ENCODE results near the gene PEAK1.

PEAK1 gene

DNA sequence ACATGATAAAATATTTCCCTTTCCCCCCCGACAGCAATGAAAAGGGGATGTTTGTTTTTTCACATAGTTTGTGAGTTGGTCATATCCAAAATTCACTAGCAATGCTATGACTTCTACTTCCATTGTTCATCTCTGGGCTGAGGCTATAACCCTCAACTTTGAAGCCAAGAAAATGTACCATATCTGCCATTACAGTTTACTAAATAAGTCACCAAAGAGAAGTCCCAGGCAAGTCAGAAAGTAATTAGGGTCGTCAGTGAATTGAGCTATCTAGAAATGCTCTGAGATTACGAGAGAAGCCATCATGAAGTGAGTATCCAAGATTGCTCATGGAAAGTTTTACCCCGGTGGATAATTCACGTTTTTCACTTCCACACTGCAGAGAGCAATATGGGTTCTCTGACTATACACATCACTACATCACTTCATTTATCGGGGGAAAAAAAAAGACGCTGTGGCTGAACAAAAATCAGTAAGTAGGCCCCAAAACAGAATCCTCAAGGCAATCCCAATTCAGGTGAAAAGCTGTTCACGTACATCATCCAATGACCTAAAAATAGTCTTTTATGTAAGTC lies 1.4 kb downstream of the PEAK1 start:
- H3K4me3 ChIP-seq (ENCODE audit: control insufficient read depth, low read depth, low read length), result peak overlapping the region; percentile 91

DNA sequence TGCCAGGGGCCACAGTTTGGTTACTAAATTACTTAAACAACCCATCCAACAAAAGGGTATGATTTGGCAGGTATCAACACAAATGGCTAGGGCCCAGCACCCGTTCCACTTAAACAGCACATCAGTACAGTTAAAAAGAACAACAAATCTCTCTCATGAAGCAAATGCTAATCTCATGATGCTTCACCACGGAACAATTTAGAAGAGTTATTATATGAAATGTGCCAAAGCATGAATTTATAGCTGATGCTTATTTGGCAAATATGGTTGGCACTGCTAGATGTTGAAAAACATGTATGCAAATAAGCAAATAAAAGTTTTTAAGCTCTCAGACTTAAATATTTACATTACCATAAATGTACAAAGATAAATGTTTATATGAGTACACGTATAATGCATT lies 2.3 kb downstream of the PEAK1 start:
- no peak for DNase-seq (ENCODE audit: low read depth)
- H3K4me3 ChIP-seq (ENCODE audit: control insufficient read depth, low read depth, low read length), result peak overlapping the region; percentile 91

More for the DNA sequence above, 1.4 kb downstream of the PEAK1 start:
- no peak for DNase-seq (ENCODE audit: low read depth)
- TF ChIP-seq, protein P1, sequence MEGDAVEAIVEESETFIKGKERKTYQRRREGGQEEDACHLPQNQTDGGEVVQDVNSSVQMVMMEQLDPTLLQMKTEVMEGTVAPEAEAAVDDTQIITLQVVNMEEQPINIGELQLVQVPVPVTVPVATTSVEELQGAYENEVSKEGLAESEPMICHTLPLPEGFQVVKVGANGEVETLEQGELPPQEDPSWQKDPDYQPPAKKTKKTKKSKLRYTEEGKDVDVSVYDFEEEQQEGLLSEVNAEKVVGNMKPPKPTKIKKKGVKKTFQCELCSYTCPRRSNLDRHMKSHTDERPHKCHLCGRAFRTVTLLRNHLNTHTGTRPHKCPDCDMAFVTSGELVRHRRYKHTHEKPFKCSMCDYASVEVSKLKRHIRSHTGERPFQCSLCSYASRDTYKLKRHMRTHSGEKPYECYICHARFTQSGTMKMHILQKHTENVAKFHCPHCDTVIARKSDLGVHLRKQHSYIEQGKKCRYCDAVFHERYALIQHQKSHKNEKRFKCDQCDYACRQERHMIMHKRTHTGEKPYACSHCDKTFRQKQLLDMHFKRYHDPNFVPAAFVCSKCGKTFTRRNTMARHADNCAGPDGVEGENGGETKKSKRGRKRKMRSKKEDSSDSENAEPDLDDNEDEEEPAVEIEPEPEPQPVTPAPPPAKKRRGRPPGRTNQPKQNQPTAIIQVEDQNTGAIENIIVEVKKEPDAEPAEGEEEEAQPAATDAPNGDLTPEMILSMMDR (IDR thresholded peaks at IDR 0.05; ENCODE audit: control insufficient read depth, insufficient read depth, low read depth, low read length, missing control alignments), result no peak

DNA sequence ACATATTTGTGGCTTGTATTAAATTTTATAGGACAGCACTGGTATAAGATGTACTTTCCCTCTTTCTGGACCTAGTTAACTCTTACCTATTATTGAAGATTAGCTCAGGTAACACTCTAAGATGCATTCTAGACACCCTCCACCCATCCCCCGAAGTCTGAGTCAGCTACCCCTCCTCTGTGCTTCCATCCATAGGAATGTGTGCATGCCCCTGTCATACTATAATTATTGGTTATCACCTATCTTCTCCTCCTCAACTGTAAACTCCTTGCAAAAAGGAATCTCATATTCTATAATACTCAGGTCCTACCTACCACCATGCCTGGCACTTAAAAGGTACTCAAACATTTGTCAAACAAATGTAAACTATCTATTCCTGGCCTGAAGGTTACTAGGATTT lies 3.0 kb downstream of the PEAK1 start:
- no peak for DNase-seq (ENCODE audit: low read depth)
- no peak overlapping the region for H3K4me3 ChIP-seq (ENCODE audit: control insufficient read depth, low read depth, low read length)

More for the DNA sequence above, 2.3 kb downstream of the PEAK1 start:
- TF ChIP-seq, protein P1 (IDR thresholded peaks at IDR 0.05; ENCODE audit: control insufficient read depth, insufficient read depth, low read depth, low read length, missing control alignments), result no peak

DNA sequence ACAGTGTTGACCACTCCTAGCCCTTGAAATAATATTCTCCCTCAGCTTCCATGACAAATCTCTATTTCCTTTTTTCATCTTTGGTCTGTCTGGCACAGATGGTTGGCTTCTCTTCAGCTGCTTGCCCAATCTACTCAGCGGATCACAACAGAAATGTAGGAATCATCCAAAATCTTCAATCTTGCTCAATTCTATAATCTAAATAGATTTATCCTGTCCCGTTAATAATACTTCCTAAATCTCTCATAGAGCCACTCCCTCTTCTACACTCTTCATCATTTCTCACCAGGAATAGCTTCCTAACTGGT lies 3.8 kb downstream of the PEAK1 start:
- no peak overlapping the region for H3K4me3 ChIP-seq (ENCODE audit: control insufficient read depth, low read depth, low read length)
- TF ChIP-seq, protein P1 (IDR thresholded peaks at IDR 0.05; ENCODE audit: control insufficient read depth, insufficient read depth, low read depth, low read length, missing control alignments), result no peak
- peak; percentile 52 for DNase-seq (ENCODE audit: low read depth)

More for the DNA sequence above, 3.0 kb downstream of the PEAK1 start:
- TF ChIP-seq, protein P1 (IDR thresholded peaks at IDR 0.05; ENCODE audit: control insufficient read depth, insufficient read depth, low read depth, low read length, missing control alignments), result no peak

DNA sequence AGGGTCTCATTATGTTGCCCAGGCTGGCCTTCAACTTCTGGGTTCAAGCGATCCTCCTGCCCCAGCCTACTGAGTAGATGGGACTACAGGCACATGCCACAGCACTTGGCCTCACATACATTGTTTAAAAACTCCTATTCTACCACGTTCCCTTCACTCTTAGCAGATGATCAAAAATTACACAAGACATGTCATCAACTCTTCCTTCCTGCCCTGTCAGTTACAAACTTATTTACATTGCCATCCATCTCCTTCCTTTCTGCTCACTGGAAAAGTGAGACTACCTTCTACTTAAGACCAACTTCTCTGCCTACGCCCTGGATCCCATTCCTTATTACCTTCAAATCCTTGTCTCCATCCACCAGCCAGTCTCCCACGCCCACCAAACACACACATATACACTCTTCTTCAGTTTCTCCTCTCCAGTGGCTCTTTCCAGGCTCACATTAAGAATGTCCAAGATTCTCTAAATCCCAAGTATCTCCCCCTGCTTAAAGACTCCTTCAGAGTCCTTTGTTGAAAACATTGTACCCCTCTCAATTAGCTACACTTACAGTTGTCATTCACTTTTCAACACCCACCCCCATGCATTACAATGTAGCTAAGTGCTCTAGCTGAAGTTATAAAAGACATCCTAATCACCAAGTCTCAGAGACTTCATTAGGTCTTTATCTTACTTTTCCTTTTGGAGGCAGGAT lies 4.3 kb downstream of the PEAK1 start:
- H3K4me3 ChIP-seq (ENCODE audit: control insufficient read depth, low read depth, low read length), result no peak overlapping the region
- no peak for DNase-seq (ENCODE audit: low read depth)
- TF ChIP-seq, protein P1 (IDR thresholded peaks at IDR 0.05; ENCODE audit: control insufficient read depth, insufficient read depth, low read depth, low read length, missing control alignments), result no peak

DNA sequence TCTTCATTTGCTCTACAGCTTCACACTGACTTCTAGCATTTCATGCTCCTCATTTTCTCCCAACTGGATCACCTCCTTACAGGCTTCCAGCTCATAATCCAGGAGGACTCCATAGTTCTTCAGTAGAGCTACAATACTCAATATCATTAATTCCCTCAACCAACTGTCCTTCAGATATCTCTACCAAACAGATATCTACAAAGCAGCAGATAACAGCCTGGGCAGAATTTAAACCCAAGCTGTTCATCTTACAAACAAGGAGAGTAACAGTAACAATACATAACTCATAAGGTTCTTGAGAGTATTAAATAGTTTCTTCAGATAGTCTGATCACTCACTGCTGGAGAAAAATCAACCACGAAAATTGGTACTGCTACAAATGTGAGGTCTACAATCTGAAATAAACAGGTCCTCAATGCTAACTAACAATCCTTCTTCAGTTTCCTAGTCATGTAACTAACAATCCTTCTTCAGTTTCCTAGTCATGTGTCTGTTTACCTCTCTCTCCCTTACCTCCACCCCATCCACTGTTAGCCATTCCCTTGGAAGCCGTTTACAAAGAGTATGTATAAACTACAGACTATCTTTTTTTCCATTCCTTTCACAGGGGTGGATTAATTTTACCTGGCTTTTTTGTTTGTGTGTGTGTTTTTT lies 5.0 kb downstream of the PEAK1 start:
- H3K4me3 ChIP-seq (ENCODE audit: control insufficient read depth, low read depth, low read length), result no peak overlapping the region
- no peak for DNase-seq (ENCODE audit: low read depth)
- TF ChIP-seq, protein P1 (IDR thresholded peaks at IDR 0.05; ENCODE audit: control insufficient read depth, insufficient read depth, low read depth, low read length, missing control alignments), result no peak

Data from AG09309 (cell line).